ENCODE results near the gene KIF2A. TPM values are rescaled to one million over a fixed set of nuclear protein-coding genes. Genes with fewer than 3 reads are reported as not detected.
"Not testable (repeated sequence)": the region's sequence is repeated elsewhere in the genome, so short reads cannot be mapped to it uniquely, and the experiment has no call there.

The KIF2A gene
- total and polyA plus RNA-seq, 2 donors (not counting 3 experiments of a cell fraction or from before 2014, with no cell fraction given): 17.1 to 65.1 TPM

DNA sequence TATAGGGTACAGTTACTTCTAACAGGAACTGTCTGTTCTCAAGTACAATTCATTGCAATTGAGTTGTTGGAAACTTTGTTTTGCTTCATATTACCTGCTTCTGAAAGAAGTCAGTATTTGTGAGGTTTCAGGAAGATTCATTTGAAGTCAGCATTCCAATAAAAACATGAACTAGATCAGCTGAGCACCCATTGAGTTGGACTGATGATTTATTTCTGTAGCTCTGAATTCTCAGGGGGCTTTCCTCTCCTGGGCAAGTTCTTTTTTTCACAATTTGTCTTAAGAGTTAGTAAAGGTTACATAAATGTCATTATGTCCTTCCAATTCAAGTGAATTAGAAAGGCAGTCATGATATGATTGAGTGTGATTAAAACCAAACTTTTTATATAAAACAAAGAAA lies 16.2 kb upstream of the KIF2A start:
- Histone ChIP-seq H3K9ac (replicated peaks; ENCODE audit: extremely low read depth, insufficient read depth, low read length) (no peak overlapping the region), H3K9me1 (replicated peaks; ENCODE audit: control insufficient read depth, extremely low read depth, insufficient read depth, low read length) (no peaks in the 10 kb centered on the region), H3K79me2 (ENCODE audit: control insufficient read depth, insufficient read depth, low read length) (no peaks in the 10 kb centered on the region), H3K9me3 (replicated peaks; ENCODE audit: control insufficient read depth, insufficient read depth, low read length) (no peaks in the 10 kb centered on the region), H3K36me3 (ENCODE audit: control insufficient read depth in 2 of 2, extremely low read depth in 1 of 2, insufficient read depth in 2 of 2, low read length in 2 of 2) (no peaks in the 10 kb centered on the region), H3K27me3 (ENCODE audit: control insufficient read depth in 2 of 2, insufficient read depth in 2 of 2, low read length in 2 of 2) (peaks cover 0 to 4% of the 10 kb centered on the region in 2 experiments), H2AFZ (ENCODE audit: low read depth, low read length) (no peak overlapping the region), H3K27ac (ENCODE audit: insufficient read depth, low read depth, low read length) (no peak overlapping the region), H3K4me1 (ENCODE audit: control insufficient read depth, extremely low read depth, insufficient read depth, low read length) (no peaks in the 10 kb centered on the region), H3K4me2 (ENCODE audit: insufficient read depth, low read length) (no peak overlapping the region), H3K4me3 (replicated peaks in 1 of 3; ENCODE audit: insufficient read depth in 1 of 3, low read depth in 1 of 3, low read length in 3 of 3) (no peak overlapping the region), H4K20me1 (replicated peaks; ENCODE audit: control insufficient read depth, extremely low read depth, insufficient read depth, low read length) (no peaks in the 10 kb centered on the region)
- DNase-seq (ENCODE audit: low read depth, low spot score) (no peak), FAIRE-seq (no peak)
- BruUV-seq (replicated peaks): no TSS peak
- ChIA-PET CTCF (no interaction called here), POLR2A (no interaction called here)
- no peak for TF ChIP-seq POLR2A (IDR thresholded peaks at IDR 0.05; ENCODE audit: low read depth, low read length)
- TF ChIP-seq, protein P1, sequence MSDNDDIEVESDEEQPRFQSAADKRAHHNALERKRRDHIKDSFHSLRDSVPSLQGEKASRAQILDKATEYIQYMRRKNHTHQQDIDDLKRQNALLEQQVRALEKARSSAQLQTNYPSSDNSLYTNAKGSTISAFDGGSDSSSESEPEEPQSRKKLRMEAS (IDR thresholded peaks at IDR 0.05; ENCODE audit: insufficient read depth, insufficient read length): no peak
- no peak for TF ChIP-seq EZH2 (IDR thresholded peaks at IDR 0.05; ENCODE audit: borderline replicate concordance, low read depth, low read length, severe bottlenecking)
- no peak for TF ChIP-seq GATA2 (IDR thresholded peaks at IDR 0.05; ENCODE audit: insufficient read depth, insufficient read length, low read depth, low read length)
- TF ChIP-seq, protein P2, sequence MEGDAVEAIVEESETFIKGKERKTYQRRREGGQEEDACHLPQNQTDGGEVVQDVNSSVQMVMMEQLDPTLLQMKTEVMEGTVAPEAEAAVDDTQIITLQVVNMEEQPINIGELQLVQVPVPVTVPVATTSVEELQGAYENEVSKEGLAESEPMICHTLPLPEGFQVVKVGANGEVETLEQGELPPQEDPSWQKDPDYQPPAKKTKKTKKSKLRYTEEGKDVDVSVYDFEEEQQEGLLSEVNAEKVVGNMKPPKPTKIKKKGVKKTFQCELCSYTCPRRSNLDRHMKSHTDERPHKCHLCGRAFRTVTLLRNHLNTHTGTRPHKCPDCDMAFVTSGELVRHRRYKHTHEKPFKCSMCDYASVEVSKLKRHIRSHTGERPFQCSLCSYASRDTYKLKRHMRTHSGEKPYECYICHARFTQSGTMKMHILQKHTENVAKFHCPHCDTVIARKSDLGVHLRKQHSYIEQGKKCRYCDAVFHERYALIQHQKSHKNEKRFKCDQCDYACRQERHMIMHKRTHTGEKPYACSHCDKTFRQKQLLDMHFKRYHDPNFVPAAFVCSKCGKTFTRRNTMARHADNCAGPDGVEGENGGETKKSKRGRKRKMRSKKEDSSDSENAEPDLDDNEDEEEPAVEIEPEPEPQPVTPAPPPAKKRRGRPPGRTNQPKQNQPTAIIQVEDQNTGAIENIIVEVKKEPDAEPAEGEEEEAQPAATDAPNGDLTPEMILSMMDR (IDR thresholded peaks at IDR 0.05; ENCODE audit: extremely low read depth in 1 of 2, insufficient read depth in 1 of 2, low read depth in 1 of 2, low read length in 2 of 2): no peak
- no peak for TF ChIP-seq JUN (IDR thresholded peaks at IDR 0.05; ENCODE audit: borderline replicate concordance, insufficient read depth, insufficient read length, low read depth)
- TF ChIP-seq FOS (IDR thresholded peaks at IDR 0.05; ENCODE audit: borderline replicate concordance, insufficient read depth, low read length): no peak
- no peak for TF ChIP-seq POLR2AphosphoS5 (IDR thresholded peaks at IDR 0.05; ENCODE audit: insufficient read depth, low read depth, low read length)
- TF ChIP-seq MYC (IDR thresholded peaks at IDR 0.05; ENCODE audit: low read depth, low read length): no peak
- intact Hi-C loops (cut with micrococcal nuclease): no loop called here
- dilution Hi-C loops (cut with MboI; ENCODE audit: extremely low pct_ligation_motif_present, low sequenced_read_pairs): no loop called here

GRCh38 chr5:62291829-62292228 lies 14.2 kb upstream of the KIF2A start:
- CTCF ChIA-PET: interaction anchor here (1.0 to 1.4 kb wide), 3 partner anchors 10 to 30 kb away, joined by 3 to 4 read pairs (median 4); partner anchors contain the start of gene KIF2A
- H3K79me2 ChIP-seq (ENCODE audit: control insufficient read depth, insufficient read depth, low read length); H3K4me2 ChIP-seq (ENCODE audit: insufficient read depth, low read length); H3K9ac ChIP-seq (replicated peaks; ENCODE audit: extremely low read depth, insufficient read depth, low read length); H3K36me3 ChIP-seq (ENCODE audit: control insufficient read depth in 2 of 2, extremely low read depth in 1 of 2, insufficient read depth in 2 of 2, low read length in 2 of 2); H3K4me1 ChIP-seq (ENCODE audit: control insufficient read depth, extremely low read depth, insufficient read depth, low read length); dilution Hi-C loops (cut with MboI; ENCODE audit: extremely low pct_ligation_motif_present, low sequenced_read_pairs); BruUV-seq (replicated peaks); DNase-seq (ENCODE audit: low read depth, low spot score); H2AFZ ChIP-seq (ENCODE audit: low read depth, low read length); intact Hi-C loops (cut with micrococcal nuclease); POLR2A ChIA-PET; H3K9me1 ChIP-seq (replicated peaks; ENCODE audit: control insufficient read depth, extremely low read depth, insufficient read depth, low read length); H3K27me3 ChIP-seq (ENCODE audit: control insufficient read depth in 2 of 2, insufficient read depth in 2 of 2, low read length in 2 of 2); H3K4me3 ChIP-seq (replicated peaks in 1 of 3; ENCODE audit: insufficient read depth in 1 of 3, low read depth in 1 of 3, low read length in 3 of 3); H3K9me3 ChIP-seq (replicated peaks; ENCODE audit: control insufficient read depth, insufficient read depth, low read length); H4K20me1 ChIP-seq (replicated peaks; ENCODE audit: control insufficient read depth, extremely low read depth, insufficient read depth, low read length); FAIRE-seq; H3K27ac ChIP-seq (ENCODE audit: insufficient read depth, low read depth, low read length): not testable (repeated sequence)

Data from endothelial cell of umbilical vein (primary cell).